ENCODE results near the gene ZNF740. TPM values are rescaled to one million over a fixed set of nuclear protein-coding genes. Genes with fewer than 3 reads are reported as not detected.

ZNF740 gene
- total and polyA plus RNA-seq, 2 of the 4 experiments (the other 2 are of a cell fraction) = 13.1 to 14.0 TPM

DNA sequence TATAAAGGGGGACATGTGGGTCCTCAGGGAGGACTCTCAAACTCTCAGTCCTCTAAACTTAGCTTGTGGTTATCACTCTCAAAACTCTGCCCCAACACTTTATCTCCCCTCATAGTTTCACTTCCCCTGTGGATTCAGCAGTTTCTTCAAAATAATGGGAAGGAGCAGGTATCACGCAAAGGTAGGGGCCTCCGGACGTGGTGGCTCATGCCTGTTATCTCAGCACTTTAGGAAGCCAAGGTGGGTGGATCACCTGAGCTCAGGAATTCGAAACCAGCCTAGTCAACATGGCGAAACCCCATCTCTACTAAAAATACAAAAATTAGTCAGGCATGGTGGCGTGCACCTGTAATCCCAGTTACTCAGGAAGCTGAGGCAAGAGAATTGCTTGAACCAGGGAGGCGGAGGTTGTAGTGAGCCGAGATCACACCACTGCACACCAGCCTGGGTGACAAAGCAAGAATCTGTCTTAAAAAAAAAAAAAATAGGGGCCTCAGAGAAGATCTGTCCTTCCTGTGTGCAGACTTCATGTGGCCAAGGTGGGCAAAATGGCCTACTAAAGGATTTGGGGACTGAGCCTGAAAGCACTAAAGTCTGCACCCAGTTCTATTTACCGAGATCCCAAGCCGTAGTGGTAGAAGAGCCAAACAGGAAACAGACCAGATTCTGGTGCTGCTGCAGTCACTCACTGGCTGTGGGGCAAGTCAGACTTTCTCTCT, 20.1 kb downstream of the ZNF740 start:
- Histone ChIP-seq H3K4ac (ENCODE audit: low read depth, low read length) (no peak overlapping the region), H3K14ac (replicated peaks; ENCODE audit: low read depth, low read length) (no peak overlapping the region), H2BK120ac (ENCODE audit: low read depth, low read length) (no peak overlapping the region), H3K4me2 (ENCODE audit: low read depth, low read length) (no peak overlapping the region), H2BK5ac (ENCODE audit: low read depth, low read length, poor library complexity, severe bottlenecking) (no peak overlapping the region), H4K5ac (ENCODE audit: low read depth, low read length) (no peak overlapping the region), H3K56ac (ENCODE audit: extremely low read depth, insufficient read depth, low read length) (no peak overlapping the region), H3K18ac (ENCODE audit: low read depth, low read length) (no peak overlapping the region), H4K8ac (ENCODE audit: low read depth in 2 of 2, low read length in 2 of 2) (no peak overlapping the region), H3K9ac (ENCODE audit: low read depth, low read length) (no peak overlapping the region), H3K79me1 (ENCODE audit: low read depth in 1 of 2, low read length in 2 of 2) (no peaks in the 10 kb centered on the region), H3K27me3 (ENCODE audit: control insufficient read depth, insufficient read depth, low read length) (peaks cover 2% of the 10 kb centered on the region; the same call in 1 of the 2 replicates), H3K4me1 (ENCODE audit: control insufficient read depth, insufficient read depth, low read length) (peaks cover 1% of the 10 kb centered on the region; the same call in 1 of the 2 replicates), H3K23ac (ENCODE audit: low read depth, low read length) (no peak overlapping the region), H3K27ac (ENCODE audit: insufficient read depth, low read length) (no peak overlapping the region), H2BK15ac (ENCODE audit: low read depth, low read length) (no peak overlapping the region), H3K36me3 (ENCODE audit: control insufficient read depth, insufficient read depth, low read length) (no peaks in the 10 kb centered on the region), H2BK20ac (ENCODE audit: low read depth, low read length) (no peak overlapping the region), H2AK9ac (replicated peaks; ENCODE audit: low read depth, low read length, poor library complexity) (no peak overlapping the region), H4K20me1 (ENCODE audit: insufficient read depth, low read length) (no peaks in the 10 kb centered on the region), H3K4me3 (ENCODE audit: insufficient read depth, low read depth, low read length) (no peak overlapping the region), H3K9me1 (ENCODE audit: insufficient read depth, low read length) (peaks cover 5% of the 10 kb centered on the region; the same call in 1 of the 2 replicates), H4K91ac (ENCODE audit: insufficient read depth, low read depth, low read length) (no peak overlapping the region), H2AFZ (replicated peaks; ENCODE audit: low read length, poor library complexity) (peak overlapping the region; percentile 9), H3K9me3 (ENCODE audit: control insufficient read depth, insufficient read depth, low read length) (no peaks in the 10 kb centered on the region), H2AK5ac (ENCODE audit: low read depth, low read length) (no peak overlapping the region)
- ATAC-seq (ENCODE audit: low read depth) = peak; percentile 20
- WGBS, 2 experiments (ENCODE audit: extremely low coverage in 2 of 2, insufficient read length in 1 of 2) = 93% methylated on average over 3 of the region's 10 CpGs; no CpG with 5 or more reads in 1 of the 2 experiments
- TF ChIP-seq CHD1 (IDR thresholded peaks at IDR 0.05; ENCODE audit: low read depth, low read length) = no peak
- dilution Hi-C loops (cut with HindIII; ENCODE audit: low sequenced_read_pairs, unreplicated experiment) (no loop called here), intact Hi-C loops (cut with micrococcal nuclease) (no loop called here), in situ Hi-C loops (cut with MboI; ENCODE audit: low sequenced_read_pairs) (no loop called here)
- no TSS peak for BruUV-seq (replicated peaks)
- POLR2A ChIA-PET (ENCODE audit: unreplicated experiment) = no interaction called here
- CTCF ChIA-PET = interaction anchor here (0.8 to 1.6 kb wide), 3 partner anchors 13 to 98 kb away, joined by 3 to 4 read pairs (median 3); partner anchors contain the start of gene MYG1
- DNase-seq = no peak
